Chondrocyte (in vitro differentiated cells): Measurements from ENCODE around the gene CDK14. TPM values are rescaled to one million over a fixed set of nuclear protein-coding genes. Genes with fewer than 3 reads are reported as not detected.
"Not testable (repeated sequence)": the region's sequence is repeated elsewhere in the genome, so short reads cannot be mapped to it uniquely, and the experiment has no call there.

Source experiments
- DNase-seq: peaks from one replicate; pipeline ENCODE4 v3.0.0; 2021; ENCODE audit warnings: mixed read lengths, low spot score
- H3K27ac Mint-ChIP-seq: one replicate; pipeline ENCODE4 v1.8.0; 2021; ENCODE audit warnings: mild to moderate bottlenecking, moderate library complexity, mixed read lengths; ENCODE audit not compliant: unreplicated experiment
- H3K27me3 Mint-ChIP-seq: 2 replicates; pipeline ENCODE4 v1.8.0; 2021; ENCODE audit warnings: low read depth, mixed read lengths
- H3K36me3 Mint-ChIP-seq: 2 replicates; pipeline ENCODE4 v1.8.0; 2021; ENCODE audit warnings: low read depth, mixed read lengths
- H3K4me1 Mint-ChIP-seq: 2 replicates; pipeline ENCODE4 v1.8.0; 2021; ENCODE audit warnings: low read depth, mild to moderate bottlenecking, mixed read lengths
- H3K4me3 Mint-ChIP-seq: one replicate; pipeline ENCODE4 v1.8.0; 2021; ENCODE audit warnings: mild to moderate bottlenecking, moderate library complexity, mixed read lengths; ENCODE audit not compliant: unreplicated experiment
- H3K9me3 Mint-ChIP-seq: 2 replicates; pipeline ENCODE4 v1.8.0; 2021; ENCODE audit warnings: low read depth, mixed read lengths
- total RNA-seq: library from RNA; stranded (reverse); gene quantifications from 3 replicates; pipeline ENCODE4 v1.2.1, GENCODE V29; 2021
- TF ChIP-seq, protein P1 (sequence below): fragments of 200-600 bp; sonication (generic); IDR thresholded peaks from 2 replicates; pipeline ENCODE4 v1.5.0; 2021; ENCODE audit warnings: antibody characterized with exemption, mild to moderate bottlenecking, moderate library complexity

Gene CDK14
- total RNA-seq, 1 donor from 2014 or later, result 61.4 TPM

DNA sequence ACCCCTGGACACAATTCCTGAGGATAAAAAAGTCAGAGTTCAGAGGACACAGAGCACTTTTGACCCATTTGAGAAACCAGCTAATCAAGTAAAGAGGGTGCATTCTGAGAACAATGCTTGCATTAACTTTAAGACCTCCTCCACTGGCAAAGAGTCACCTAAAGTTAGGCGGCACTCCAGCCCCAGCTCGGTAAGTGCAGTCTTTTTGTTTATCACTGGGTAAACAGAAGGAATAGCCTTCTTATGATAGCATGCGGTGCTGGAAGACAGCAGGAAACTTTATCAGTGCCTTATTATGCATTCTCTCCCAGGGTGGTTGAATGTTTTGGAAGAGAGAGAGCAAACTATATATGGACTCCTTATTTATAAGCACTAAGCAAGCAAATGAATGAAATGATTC lies 130.5 kb downstream of the CDK14 start:
- peak overlapping the region; percentile 46 for H3K27ac Mint-ChIP-seq

DNA sequence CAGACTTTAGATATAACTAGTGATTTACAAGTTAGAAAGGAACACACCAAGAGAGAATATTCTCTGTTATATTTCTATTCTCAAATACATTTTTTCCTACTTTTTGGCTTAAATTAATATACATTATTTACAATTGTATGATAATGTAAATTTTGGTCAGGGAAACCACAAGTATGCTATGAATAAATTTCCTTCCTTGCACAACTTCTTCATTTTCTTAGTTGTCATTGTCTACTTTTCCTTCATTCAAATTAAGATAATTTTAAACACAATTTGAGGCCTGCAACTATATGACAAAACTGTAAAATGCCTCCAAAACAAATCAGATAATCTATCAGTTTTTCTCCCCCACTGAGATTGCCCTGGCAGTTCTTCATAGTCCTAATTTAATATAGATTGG lies 131.3 kb downstream of the CDK14 start:
- H3K4me3 Mint-ChIP-seq, result no peak overlapping the region
- DNase-seq, result no peak
- H3K27ac Mint-ChIP-seq, result peak overlapping the region; percentile 43
- peaks cover 14% of the 10 kb centered on the region for H3K36me3 Mint-ChIP-seq
- H3K4me1 Mint-ChIP-seq, result peaks cover 62% of the 10 kb centered on the region
- H3K9me3 Mint-ChIP-seq, result peaks cover 12% of the 10 kb centered on the region
- TF ChIP-seq, protein P1, sequence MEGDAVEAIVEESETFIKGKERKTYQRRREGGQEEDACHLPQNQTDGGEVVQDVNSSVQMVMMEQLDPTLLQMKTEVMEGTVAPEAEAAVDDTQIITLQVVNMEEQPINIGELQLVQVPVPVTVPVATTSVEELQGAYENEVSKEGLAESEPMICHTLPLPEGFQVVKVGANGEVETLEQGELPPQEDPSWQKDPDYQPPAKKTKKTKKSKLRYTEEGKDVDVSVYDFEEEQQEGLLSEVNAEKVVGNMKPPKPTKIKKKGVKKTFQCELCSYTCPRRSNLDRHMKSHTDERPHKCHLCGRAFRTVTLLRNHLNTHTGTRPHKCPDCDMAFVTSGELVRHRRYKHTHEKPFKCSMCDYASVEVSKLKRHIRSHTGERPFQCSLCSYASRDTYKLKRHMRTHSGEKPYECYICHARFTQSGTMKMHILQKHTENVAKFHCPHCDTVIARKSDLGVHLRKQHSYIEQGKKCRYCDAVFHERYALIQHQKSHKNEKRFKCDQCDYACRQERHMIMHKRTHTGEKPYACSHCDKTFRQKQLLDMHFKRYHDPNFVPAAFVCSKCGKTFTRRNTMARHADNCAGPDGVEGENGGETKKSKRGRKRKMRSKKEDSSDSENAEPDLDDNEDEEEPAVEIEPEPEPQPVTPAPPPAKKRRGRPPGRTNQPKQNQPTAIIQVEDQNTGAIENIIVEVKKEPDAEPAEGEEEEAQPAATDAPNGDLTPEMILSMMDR, result no peak
- no peaks in the 10 kb centered on the region for H3K27me3 Mint-ChIP-seq

More for the DNA sequence above, 130.5 kb downstream of the CDK14 start:
- Mint-ChIP-seq H3K9me3 (peaks cover 8% of the 10 kb centered on the region), H3K27me3 (no peaks in the 10 kb centered on the region), H3K4me1 (peaks cover 69% of the 10 kb centered on the region), H3K4me3 (no peak overlapping the region), H3K36me3 (peaks cover 13% of the 10 kb centered on the region)
- TF ChIP-seq, protein P1, result no peak
- DNase-seq, result no peak

DNA sequence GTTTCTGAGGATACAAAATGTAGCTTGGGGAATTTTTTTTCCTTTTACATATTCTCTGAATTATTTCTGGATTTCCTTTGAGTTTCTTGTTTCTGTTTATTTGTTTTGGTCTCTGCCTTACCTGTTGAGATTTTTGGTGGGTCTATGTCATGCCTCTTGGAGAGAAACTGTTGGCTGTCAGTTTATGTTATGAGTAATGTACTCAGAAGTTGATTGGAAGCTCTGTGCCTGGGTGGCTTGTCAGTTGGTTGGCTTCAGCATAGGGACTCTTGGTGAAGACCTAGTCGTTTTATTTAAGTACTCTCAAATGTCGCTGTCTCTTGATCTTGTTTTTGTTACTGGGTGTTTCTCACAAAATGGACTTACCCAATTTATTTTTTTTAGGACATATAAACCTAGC lies 132.4 kb downstream of the CDK14 start:
- TF ChIP-seq, protein P1, result no peak
- H3K9me3 Mint-ChIP-seq, result peaks cover 22% of the 10 kb centered on the region
- peaks cover 53% of the 10 kb centered on the region for H3K4me1 Mint-ChIP-seq
- H3K27me3 Mint-ChIP-seq, result no peaks in the 10 kb centered on the region
- no peak for DNase-seq
- no peak overlapping the region for H3K4me3 Mint-ChIP-seq
- H3K36me3 Mint-ChIP-seq, result peaks cover 24% of the 10 kb centered on the region
- H3K27ac Mint-ChIP-seq, result no peak overlapping the region

DNA sequence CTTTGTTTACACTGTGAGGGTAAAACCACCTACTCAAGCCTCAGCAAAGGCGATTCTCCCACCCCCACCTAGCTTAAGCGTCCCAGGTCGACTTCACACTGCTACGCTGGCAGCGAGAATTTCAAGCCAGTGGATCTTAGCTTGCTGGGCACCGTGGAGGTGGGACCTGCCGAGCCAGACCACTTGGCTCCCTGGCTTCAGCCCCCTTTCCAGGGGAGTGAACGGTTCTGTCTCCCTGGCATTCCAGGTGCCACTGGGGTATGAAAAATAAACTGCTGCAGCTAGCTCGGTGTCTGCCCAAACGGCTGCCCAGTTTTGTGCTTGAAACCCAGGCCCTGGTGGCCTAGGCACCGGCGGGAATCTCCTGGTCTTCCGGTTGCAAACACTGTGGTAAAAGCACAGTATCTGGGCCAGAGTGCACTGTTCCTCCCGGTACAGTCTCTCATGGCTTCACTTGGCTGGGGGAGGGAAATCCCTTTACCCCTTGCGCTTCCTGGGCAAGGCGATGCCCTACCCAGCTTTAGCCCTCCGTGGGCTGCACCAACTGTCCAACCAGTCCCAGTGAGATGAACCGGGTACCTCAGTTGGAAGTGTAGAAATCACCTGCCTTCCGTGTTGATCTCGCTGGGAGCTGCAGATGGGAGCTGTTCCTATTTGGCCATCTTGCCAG lies 139.6 kb downstream of the CDK14 start:
- Mint-ChIP-seq H3K36me3 (peaks cover 33% of the 10 kb centered on the region), H3K4me1 (peaks cover 29% of the 10 kb centered on the region), H3K9me3 (peaks cover 32% of the 10 kb centered on the region)
- not testable (repeated sequence) for H3K27me3 Mint-ChIP-seq, H3K27ac Mint-ChIP-seq, H3K4me3 Mint-ChIP-seq, DNase-seq

GRCh38 chr7:90736316-90736715 lies 140.2 kb downstream of the CDK14 start:
- no peak overlapping the region for H3K27ac Mint-ChIP-seq
- DNase-seq, result no peak
- TF ChIP-seq, protein P1, result no peak
- H3K36me3 Mint-ChIP-seq, result peaks cover 28% of the 10 kb centered on the region
- peaks cover 26% of the 10 kb centered on the region for H3K9me3 Mint-ChIP-seq
- peaks cover 33% of the 10 kb centered on the region for H3K4me1 Mint-ChIP-seq
- no peak overlapping the region for H3K4me3 Mint-ChIP-seq
- no peaks in the 10 kb centered on the region for H3K27me3 Mint-ChIP-seq
